HepG2 (cell line): ENCODE results near the gene RAD23A. TPM values are rescaled to one million over a fixed set of nuclear protein-coding genes. Genes with fewer than 3 reads are reported as not detected.

ENCODE experiments used
- ATAC-seq: fragments of 200-7000 bp; cut with Tn5 transposase; 3 replicates; pipeline ENCODE4 v1.9.1; 2020; ENCODE audit warnings: mild to moderate bottlenecking, moderate library complexity
- BruUV-seq: library from RNA; stranded (reverse); fragments of 400-500 nt; replicated peaks from 2 replicates; lab custom pipeline; 2021; lab: Mats Ljungman, UMichigan
- CTCF ChIA-PET: fragments of 300-600 bp; formaldehyde crosslinking; extraction: SDS; loops from one replicate; lab custom pipeline; 2021; ENCODE audit warnings: low total read pairs, inconsistent platforms, low intra/inter-chr PET ratio; lab: Yijun Ruan, JAX
- POLR2A ChIA-PET: fragments of 350-600 bp; sonication (Branson Sonifier 250); formaldehyde crosslinking; loops from one replicate; lab custom pipeline; 2020; ENCODE audit warnings: antibody characterized with exemption, inconsistent platforms; lab: Yijun Ruan, JAX
- DNase-seq: peaks from one replicate; pipeline ENCODE4 v3.0.0-alpha.2; 2015; ENCODE audit warnings: low spot score
- FAIRE-seq: peaks from 3 replicates; lab custom pipeline; 2011; peaks lifted over from hg19 to GRCh38; lab: Jason Lieb, UNC
- H2AFZ ChIP-seq: one replicate; pipeline ENCODE4 v1.6.1; 2011; ENCODE audit warnings: low read length, inconsistent platforms
- H3K27ac ChIP-seq: fragments of 300-600 bp; 3 replicates; pipeline ENCODE4 v1.8.0; 2011; ENCODE audit warnings: mixed run types, mild to moderate bottlenecking, mixed read lengths, low read length, inconsistent platforms; ENCODE audit not compliant: insufficient read depth; ENCODE audit errors: extremely low read length
- H3K27me3 ChIP-seq, 2 experiments: fragments of 200-600 bp in 1 of 2; 2 replicates in 1 of 2; 3 replicates in 1 of 2; pipeline versions ENCODE4 v1.6.0 to v1.8.0; 2011; ENCODE audit warnings: low read length in 2 of 2, mild to moderate bottlenecking in 2 of 2, moderate library complexity in 2 of 2, inconsistent platforms in 1 of 2; ENCODE audit not compliant: insufficient read depth in 2 of 2, control insufficient read depth in 1 of 2
- H3K36me3 ChIP-seq, 2 experiments: fragments of 200-600 bp in 1 of 2; replicated peaks in 1 of 2; 2 replicates in 1 of 2; 3 replicates in 1 of 2; pipeline versions ENCODE4 v1.5.1 to v1.8.0; 2011; ENCODE audit warnings: low read length in 2 of 2, inconsistent platforms in 1 of 2; ENCODE audit not compliant: insufficient read depth in 2 of 2, control insufficient read depth in 1 of 2
- H3K4me1 ChIP-seq: 2 replicates; pipeline ENCODE4 v1.5.1; 2012; ENCODE audit warnings: low read length, inconsistent platforms; ENCODE audit not compliant: insufficient read depth
- H3K4me2 ChIP-seq: 2 replicates; pipeline ENCODE4 v1.6.0; 2011; ENCODE audit warnings: low read depth, low read length, inconsistent platforms
- H3K4me3 ChIP-seq, 3 experiments: fragments of 200-600 bp in 1 of 3; sonication (generic), shearing (Covaris generic) in 1 of 3; replicated peaks in 1 of 3; 2 replicates each; pipeline ENCODE4 v1.5.1; 2011 to 2016; ENCODE audit warnings: low read length in 3 of 3, inconsistent platforms in 2 of 3, low read depth in 2 of 3, mild to moderate bottlenecking in 2 of 3, control low read depth in 1 of 3, mixed read lengths in 1 of 3; ENCODE audit not compliant: insufficient read depth in 1 of 3
- H3K79me2 ChIP-seq: one replicate; pipeline ENCODE4 v1.6.1; 2011; ENCODE audit warnings: low read length, inconsistent platforms; ENCODE audit not compliant: insufficient read depth
- H3K9ac ChIP-seq: 2 replicates; pipeline ENCODE4 v1.6.0; 2011; ENCODE audit warnings: mild to moderate bottlenecking, low read depth, low read length, inconsistent platforms; ENCODE audit not compliant: insufficient read depth
- H3K9me3 ChIP-seq: 2 replicates; pipeline ENCODE4 v1.5.1; 2012; ENCODE audit warnings: mild to moderate bottlenecking, low read length
- H4K20me1 ChIP-seq: 2 replicates; pipeline ENCODE4 v1.6.0; 2011; ENCODE audit warnings: inconsistent platforms, mild to moderate bottlenecking, low read length, moderate library complexity; ENCODE audit not compliant: insufficient read depth
- HDAC2 ChIP-seq: sonication (generic); formaldehyde crosslinking; IDR thresholded peaks from 2 replicates; pipeline ENCODE4 v1.4.0; 2020; ENCODE audit warnings: missing genetic modification reagents
- HMGA1 ChIP-seq: sonication (generic); formaldehyde crosslinking; conservative IDR thresholded peaks from 2 replicates; pipeline ENCODE4 v1.4.0; 2020; ENCODE audit warnings: missing genetic modification reagents
- REPIN1 ChIP-seq: sonication (generic); formaldehyde crosslinking; IDR thresholded peaks from 2 replicates; pipeline ENCODE4 v1.8.0; 2022; ENCODE audit warnings: missing genetic modification reagents, low read depth, mild to moderate bottlenecking, borderline replicate concordance
- RNF2 ChIP-seq: fragments of 450-650 bp; conservative IDR thresholded peaks from 2 replicates; pipeline ENCODE4 v1.6.1; 2016; ENCODE audit warnings: low read depth
- SRF ChIP-seq: IDR thresholded peaks from 2 replicates; pipeline ENCODE4 v1.6.1; 2011; ENCODE audit warnings: mild to moderate bottlenecking, low read depth, low read length, moderate library complexity
- ZEB1 ChIP-seq: IDR thresholded peaks from 2 replicates; pipeline ENCODE4 v1.6.1; 2012; ENCODE audit warnings: mild to moderate bottlenecking, low read depth, inconsistent platforms; ENCODE audit not compliant: insufficient replicate concordance
- ZNF143 ChIP-seq: sonication (generic); formaldehyde crosslinking; IDR thresholded peaks from 2 replicates; pipeline ENCODE4 v1.4.0; 2020; ENCODE audit warnings: missing genetic modification reagents
- ZNF629 ChIP-seq: sonication (generic); formaldehyde crosslinking; conservative IDR thresholded peaks from 2 replicates; pipeline ENCODE4 v1.5.0; 2020; ENCODE audit warnings: missing genetic modification reagents
- ZNF749 ChIP-seq: sonication (generic); formaldehyde crosslinking; IDR thresholded peaks from 2 replicates; pipeline ENCODE4 v1.8.0; 2022; ENCODE audit warnings: mild to moderate bottlenecking, missing genetic modification reagents, moderate library complexity, borderline replicate concordance
- WGBS: methylation state at CpG from one replicate; pipeline ENCODE4 v1.1.6; 2017; ENCODE audit warnings: low lambda C conversion rate; 5-methylcytosine and 5-hydroxymethylcytosine counted together
- in situ Hi-C: cut with HindIII; loops from 2 replicates; pipeline ENCODE4 v1.10.0; 2017; ENCODE audit warnings: low pct_unique_long_range_greater_than_20kb; ENCODE audit not compliant: extremely low pct_ligation_motif_present
- intact Hi-C: fragments of 100-400 bp; cut with micrococcal nuclease; formaldehyde crosslinking; loops from one replicate; pipeline ENCODE4 v1.10.0; 2022; ENCODE audit not compliant: unreplicated experiment
- polyA plus RNA-seq, 8 experiments: library from polyadenylated mRNA; depleted of rRNA in 3 of 8; stranded (reverse) in 7 of 8; unstranded in 1 of 8; fragments of >200 nt; fragmentation: Illumina TruSeq in 4 of 8; extraction: Trizol in 4 of 8; gene quantifications; 2 replicates each; pipeline versions ENCODE4 v1.2.1 to v1.2.3, GENCODE V29; 2011 to 2016; ENCODE audit warnings: low read depth in 4 of 8, missing spikeins in 1 of 8, mixed read lengths in 1 of 8; ENCODE audit not compliant: insufficient read depth in 1 of 8
- total RNA-seq, 5 experiments: library from RNA; depleted of rRNA; stranded (reverse); fragments of >200 nt; fragmentation: Illumina TruSeq; extraction: Trizol; gene quantifications; 2 replicates each; pipeline ENCODE4 v1.2.3, GENCODE V29; 2016; ENCODE audit warnings: low read depth in 1 of 5
- TF ChIP-seq, protein P1 (sequence below): sonication (generic); formaldehyde crosslinking; IDR thresholded peaks from 2 replicates; pipeline ENCODE4 v1.8.1; 2023; ENCODE audit warnings: mild to moderate bottlenecking, inconsistent platforms, moderate library complexity, missing genetic modification reagents, borderline replicate concordance
- TF ChIP-seq, protein P2 (sequence below): sonication (generic); formaldehyde crosslinking; IDR thresholded peaks from 2 replicates; pipeline ENCODE4 v1.5.1; 2020; ENCODE audit warnings: missing genetic modification reagents, mild to moderate bottlenecking, borderline replicate concordance
- TF ChIP-seq, protein P3 (sequence below): sonication (generic); formaldehyde crosslinking; conservative IDR thresholded peaks from 2 replicates; pipeline ENCODE4 v1.8.0; 2022; ENCODE audit warnings: mild to moderate bottlenecking, moderate library complexity, missing genetic modification reagents
- TF ChIP-seq, protein P4 (sequence below): sonication (generic); formaldehyde crosslinking; IDR thresholded peaks from 2 replicates; pipeline ENCODE4 v1.5.0; 2020; ENCODE audit warnings: missing genetic modification reagents

The RAD23A gene
- total and polyA plus RNA-seq, 2 of the 13 experiments (the other 11 are each of a cell fraction or from before 2014, with no cell fraction given): 42.5 to 54.2 TPM

DNA sequence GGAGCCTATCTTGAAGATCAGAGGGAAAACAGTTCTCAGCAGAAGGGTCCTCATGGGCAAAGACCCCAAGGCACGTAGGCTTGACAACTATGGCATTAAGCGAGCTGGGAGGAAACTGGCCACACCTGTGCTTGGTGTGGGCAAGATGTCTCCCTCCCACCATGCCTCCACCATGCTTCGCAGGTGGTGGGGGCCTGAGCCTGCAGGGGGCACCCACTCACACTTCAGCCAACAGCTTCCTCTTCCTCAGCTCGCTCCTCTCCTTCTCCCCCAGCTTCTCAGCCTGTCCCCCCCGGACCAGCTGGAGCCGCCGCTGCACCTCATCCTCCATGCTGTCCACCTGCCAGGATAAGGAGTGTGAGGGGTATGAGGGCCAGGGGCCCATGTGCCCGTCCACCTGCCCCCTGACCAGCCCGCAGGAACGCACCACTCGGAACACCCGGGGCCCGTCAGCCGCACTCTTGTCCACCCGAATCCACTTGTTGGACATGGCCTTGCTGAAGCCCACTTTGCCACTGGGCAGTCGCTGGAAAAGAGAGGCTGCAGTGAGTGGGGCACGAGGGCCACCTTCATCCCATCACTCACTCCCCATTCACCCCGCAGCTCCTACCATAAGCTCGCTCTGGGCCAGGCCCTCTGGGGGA lies 15.5 kb upstream of the RAD23A start (continued):
- TF ChIP-seq, protein P1, sequence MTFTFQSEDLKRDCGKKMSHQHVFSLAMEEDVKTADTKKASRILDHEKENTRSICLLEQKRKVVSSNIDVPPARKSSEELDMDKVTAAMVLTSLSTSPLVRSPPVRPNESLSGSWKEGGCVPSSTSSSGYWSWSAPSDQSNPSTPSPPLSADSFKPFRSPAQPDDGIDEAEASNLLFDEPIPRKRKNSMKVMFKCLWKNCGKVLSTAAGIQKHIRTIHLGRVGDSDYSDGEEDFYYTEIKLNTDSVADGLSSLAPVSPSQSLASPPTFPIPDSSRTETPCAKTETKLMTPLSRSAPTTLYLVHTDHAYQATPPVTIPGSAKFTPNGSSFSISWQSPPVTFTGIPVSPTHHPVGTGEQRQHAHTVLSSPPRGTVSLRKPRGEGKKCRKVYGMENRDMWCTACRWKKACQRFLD (CRISPR knock-in tag): no peak
- TF ChIP-seq RNF2 (no peak), HMGA1 (CRISPR knock-in tag) (no peak), ZEB1 (no peak), REPIN1 (CRISPR knock-in tag) (no peak)

DNA sequence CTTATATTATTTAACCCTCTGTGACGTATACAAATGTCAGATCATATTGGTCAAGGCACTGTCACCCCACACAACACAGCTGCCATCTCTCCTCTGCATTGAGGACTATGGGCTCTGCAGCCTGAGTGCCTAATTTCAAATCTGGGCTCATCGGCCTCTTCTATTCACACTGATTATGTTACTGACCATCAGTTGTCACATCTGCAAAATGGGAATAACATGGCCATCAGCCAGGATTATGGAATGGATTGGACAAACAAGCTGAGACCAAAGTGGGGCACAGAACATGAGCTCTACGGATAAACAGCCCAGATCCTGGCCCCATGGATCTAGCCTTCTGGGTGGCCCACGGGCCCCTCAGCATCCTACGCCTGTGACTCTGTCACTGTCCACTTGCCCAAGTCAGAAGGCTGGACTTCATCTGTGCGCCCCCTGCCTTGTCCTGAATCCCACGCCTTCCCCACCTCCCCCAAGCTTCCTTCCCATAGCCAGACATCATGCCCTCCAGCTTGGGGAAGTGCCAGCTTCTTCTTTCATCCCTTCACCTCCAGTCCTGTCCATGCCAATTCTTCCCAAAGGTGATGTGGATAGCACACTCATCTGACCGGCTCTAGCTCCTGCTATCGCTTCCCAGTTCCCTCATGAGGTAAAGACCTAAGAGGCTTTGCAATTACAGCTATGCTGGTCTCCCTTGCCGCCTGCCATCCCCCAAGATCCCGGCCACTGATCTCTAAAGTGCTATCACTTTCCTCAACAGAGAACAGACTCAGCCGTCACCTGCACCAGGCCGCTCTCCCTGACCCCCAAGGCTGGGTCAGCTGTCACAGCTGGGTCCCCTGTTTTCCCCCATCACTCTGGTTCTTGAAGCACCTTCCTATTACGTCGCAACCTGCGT lies 13.0 kb upstream of the RAD23A start:
- in situ Hi-C loops (no loop called here), intact Hi-C loops (no loop called here)
- Histone ChIP-seq H3K4me3 (peak overlapping the region; percentile 68 to 85 (median 85)), H3K36me3 (peaks cover 12 to 23% of the 10 kb centered on the region in 2 experiments), H3K4me1 (peaks cover 38% of the 10 kb centered on the region), H3K79me2 (peaks cover 20% of the 10 kb centered on the region), H3K4me2 (peak overlapping the region; percentile 92), H3K27ac (peak overlapping the region; percentile 59), H3K9me3 (no peaks in the 10 kb centered on the region), H3K27me3 (no peaks in the 10 kb centered on the region; a peak in 1 of 5 replicates), H4K20me1 (0 out of 2 replicates have a peak, but pooled peaks cover 4% of the 10 kb centered on the region), H2AFZ (no peak overlapping the region), H3K9ac (peak overlapping the region; percentile 81)
- ATAC-seq (peak; percentile 11), FAIRE-seq (no peak), DNase-seq (no peak)
- no TSS peak for BruUV-seq
- POLR2A ChIA-PET: interaction anchor here (0.8 to 2.9 kb wide), 7 partner anchors 12 to 914 kb away, joined by 3 to 40 read pairs (median 12); partner anchors contain the start of genes GCDH and RAD23A
- CTCF ChIA-PET: no interaction called here
- WGBS: 22% methylated on average over 14 of the region's 16 CpGs
- TF ChIP-seq ZNF143 (0 out of 2 replicates have a peak, but pooled peaks have one; percentile 23), ZNF749 (0 out of 2 replicates have a peak, but pooled peaks have one; percentile 40), ZNF629 (CRISPR knock-in tag) (peak; percentile 91), HDAC2 (CRISPR knock-in tag) (no peak), SRF (no peak)
- TF ChIP-seq, protein P2, sequence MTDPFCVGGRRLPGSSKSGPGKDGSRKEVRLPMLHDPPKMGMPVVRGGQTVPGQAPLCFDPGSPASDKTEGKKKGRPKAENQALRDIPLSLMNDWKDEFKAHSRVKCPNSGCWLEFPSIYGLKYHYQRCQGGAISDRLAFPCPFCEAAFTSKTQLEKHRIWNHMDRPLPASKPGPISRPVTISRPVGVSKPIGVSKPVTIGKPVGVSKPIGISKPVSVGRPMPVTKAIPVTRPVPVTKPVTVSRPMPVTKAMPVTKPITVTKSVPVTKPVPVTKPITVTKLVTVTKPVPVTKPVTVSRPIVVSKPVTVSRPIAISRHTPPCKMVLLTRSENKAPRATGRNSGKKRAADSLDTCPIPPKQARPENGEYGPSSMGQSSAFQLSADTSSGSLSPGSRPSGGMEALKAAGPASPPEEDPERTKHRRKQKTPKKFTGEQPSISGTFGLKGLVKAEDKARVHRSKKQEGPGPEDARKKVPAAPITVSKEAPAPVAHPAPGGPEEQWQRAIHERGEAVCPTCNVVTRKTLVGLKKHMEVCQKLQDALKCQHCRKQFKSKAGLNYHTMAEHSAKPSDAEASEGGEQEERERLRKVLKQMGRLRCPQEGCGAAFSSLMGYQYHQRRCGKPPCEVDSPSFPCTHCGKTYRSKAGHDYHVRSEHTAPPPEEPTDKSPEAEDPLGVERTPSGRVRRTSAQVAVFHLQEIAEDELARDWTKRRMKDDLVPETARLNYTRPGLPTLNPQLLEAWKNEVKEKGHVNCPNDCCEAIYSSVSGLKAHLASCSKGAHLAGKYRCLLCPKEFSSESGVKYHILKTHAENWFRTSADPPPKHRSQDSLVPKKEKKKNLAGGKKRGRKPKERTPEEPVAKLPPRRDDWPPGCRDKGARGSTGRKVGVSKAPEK (CRISPR knock-in tag): no peak
- TF ChIP-seq, protein P3, sequence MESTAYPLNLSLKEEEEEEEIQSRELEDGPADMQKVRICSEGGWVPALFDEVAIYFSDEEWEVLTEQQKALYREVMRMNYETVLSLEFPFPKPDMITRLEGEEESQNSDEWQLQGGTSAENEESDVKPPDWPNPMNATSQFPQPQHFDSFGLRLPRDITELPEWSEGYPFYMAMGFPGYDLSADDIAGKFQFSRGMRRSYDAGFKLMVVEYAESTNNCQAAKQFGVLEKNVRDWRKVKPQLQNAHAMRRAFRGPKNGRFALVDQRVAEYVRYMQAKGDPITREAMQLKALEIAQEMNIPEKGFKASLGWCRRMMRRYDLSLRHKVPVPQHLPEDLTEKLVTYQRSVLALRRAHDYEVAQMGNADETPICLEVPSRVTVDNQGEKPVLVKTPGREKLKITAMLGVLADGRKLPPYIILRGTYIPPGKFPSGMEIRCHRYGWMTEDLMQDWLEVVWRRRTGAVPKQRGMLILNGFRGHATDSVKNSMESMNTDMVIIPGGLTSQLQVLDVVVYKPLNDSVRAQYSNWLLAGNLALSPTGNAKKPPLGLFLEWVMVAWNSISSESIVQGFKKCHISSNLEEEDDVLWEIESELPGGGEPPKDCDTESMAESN (CRISPR knock-in tag): no peak
- TF ChIP-seq, protein P4, sequence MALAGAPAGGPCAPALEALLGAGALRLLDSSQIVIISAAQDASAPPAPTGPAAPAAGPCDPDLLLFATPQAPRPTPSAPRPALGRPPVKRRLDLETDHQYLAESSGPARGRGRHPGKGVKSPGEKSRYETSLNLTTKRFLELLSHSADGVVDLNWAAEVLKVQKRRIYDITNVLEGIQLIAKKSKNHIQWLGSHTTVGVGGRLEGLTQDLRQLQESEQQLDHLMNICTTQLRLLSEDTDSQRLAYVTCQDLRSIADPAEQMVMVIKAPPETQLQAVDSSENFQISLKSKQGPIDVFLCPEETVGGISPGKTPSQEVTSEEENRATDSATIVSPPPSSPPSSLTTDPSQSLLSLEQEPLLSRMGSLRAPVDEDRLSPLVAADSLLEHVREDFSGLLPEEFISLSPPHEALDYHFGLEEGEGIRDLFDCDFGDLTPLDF (CRISPR knock-in tag): no peak
